GM21390 (cell line): Measurements from ENCODE around the gene LIMS2.

Experiments
- ATAC-seq: cut with Tn5 transposase; IDR thresholded peaks from one replicate; pipeline ENCODE4 v1.9.1; 2021; ENCODE audit not compliant: unreplicated experiment

The LIMS2 gene

DNA sequence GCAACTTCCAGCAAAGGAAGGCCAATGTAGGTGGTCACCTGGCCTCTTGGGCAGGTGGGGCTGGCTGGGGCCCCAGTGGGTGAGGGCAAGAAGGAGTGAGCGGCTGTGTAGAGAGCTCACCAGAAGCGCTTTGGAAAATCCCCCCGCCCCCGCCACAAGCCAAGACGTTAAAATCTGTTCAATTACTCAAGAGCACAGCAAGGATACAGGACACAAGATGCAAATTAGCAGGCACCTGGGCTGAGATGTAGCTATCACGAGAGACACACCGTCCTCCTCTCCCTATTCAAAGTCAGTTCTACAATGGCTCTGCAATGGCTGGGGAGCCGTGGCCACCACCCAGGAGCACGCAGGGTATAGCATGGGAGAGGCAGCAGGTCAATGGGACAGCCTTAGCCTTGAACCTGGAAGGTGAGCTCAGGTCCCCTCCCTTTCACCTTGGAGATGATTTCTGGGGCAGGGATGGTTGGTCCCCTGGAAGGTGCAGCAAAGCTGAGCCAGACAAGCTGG lies 67.9 kb downstream of the LIMS2 start:
- ATAC-seq, result no peak

GRCh38 chr2:127606625-127607398 lies 68.5 kb downstream of the LIMS2 start:
- ATAC-seq, result no peak

DNA sequence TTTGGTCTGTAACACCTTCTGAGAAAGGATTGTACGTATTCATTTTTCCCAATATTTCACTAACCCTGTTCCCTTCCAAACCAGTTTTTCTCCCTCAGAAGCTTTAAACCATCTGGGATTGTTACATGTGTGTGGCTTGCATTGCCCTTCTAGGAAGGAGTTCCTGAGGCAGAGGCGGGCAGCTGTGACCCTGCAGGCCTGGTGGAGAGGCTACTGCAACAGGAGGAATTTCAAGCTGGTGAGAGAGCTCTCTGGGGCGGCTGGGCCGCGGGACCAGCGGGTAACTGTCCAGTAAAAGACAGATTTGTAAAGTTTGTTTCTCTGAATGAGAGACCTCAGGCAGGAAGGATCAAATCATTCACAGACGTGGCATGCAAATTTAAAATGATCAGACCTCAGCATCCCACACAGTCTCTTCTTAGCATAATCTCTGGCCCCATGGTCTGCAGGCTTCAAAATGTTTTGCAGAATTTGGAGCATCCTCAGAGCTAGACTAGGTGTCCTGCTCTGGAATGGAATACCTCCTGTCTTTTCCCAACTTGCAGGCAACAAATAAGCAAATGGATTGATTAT lies 69.6 kb downstream of the LIMS2 start:
- ATAC-seq, result no peak

GRCh38 chr2:127604986-127605385 lies 70.3 kb downstream of the LIMS2 start:
- no peak for ATAC-seq

GRCh38 chr2:127599211-127599610 lies 76.1 kb downstream of the LIMS2 start:
- no peak for ATAC-seq

- no peak for ATAC-seq
Measured at GRCh38 chr2:127598711-127599110, 76.6 kb downstream of the LIMS2 start.

- no peak for ATAC-seq
Measured at GRCh38 chr2:127597984-127598380, 77.3 kb downstream of the LIMS2 start.

DNA sequence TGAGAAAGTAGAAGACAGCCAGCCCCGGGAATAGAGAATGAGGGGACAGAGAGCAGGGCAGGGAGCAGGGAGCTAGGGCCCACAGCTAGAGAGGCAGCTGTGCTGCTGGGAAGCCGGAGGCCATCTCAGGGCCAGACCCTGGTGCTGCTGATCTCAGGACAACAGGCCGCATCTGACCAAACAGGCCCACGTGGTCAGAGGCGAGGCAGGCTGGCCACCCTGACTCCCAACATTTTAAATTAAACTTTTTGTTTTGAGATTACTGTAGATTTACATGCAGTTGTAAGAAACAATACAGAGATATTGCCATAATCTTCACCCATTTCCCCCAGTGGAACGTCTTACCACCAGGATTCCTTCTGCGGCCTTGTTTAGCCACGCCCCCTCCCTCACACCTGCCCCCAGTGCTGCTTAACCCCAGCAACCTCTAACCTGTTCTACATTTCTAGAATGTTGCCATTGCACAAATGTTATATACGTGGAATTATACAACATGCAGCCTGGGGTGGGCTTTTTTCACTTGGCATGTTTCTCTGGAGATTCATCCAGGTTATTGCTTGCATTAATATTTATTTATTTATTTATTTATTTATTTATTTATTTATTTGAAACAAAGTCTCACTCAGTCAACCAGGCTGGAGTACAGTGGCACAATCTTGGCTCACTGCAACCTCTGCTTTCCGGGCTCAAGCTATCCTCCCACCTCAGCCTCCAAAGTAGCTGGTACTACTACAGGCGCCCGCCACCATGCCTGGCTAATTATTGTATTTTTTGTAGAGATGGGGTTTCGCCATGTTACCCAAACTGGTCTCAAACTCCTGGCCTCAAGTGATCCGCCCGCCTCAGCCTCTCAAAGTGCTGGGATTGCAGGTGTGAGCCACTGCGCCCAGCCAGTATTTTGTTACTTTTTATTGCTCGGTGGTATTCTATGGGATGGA lies 78.0 kb downstream of the LIMS2 start:
- no peak for ATAC-seq

DNA sequence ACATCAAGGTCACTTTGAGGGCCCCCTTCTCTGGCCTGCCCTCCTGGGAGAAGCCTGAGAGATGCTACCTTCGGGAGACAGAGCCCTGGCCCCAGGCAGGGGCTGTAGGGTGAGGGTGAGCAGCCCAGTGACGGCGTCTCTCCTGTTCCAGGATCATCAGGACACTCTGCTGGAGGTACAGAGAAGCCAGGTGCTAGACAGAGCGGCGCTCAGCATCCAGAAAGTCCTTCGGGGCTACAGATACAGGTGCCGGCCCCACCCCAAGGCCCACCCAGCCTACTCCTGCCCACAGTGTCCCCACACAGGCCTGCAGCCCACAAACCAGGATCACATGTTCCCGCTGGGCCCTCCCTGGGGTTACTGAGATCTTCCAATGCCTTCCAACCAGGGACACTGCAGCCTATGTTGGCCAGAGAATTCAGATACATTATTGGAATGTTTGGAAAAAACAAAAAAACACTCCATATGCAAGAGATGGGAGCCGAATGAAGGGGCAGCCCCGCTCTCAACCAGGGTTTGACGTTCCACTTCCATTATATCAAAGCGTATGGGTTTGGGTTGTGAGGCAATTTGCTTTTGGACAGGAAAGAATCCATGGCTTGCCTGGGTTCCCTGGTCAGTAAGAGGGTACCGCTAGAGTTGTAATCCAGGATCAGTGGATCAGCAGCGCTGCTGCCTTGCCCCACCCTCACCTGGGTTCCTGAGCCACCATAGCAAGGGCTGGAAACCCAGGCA lies 78.9 kb downstream of the LIMS2 start:
- no peak for ATAC-seq

GRCh38 chr2:127594116-127594591 lies 81.2 kb downstream of the LIMS2 start:
- ATAC-seq, result no peak

- no peak for ATAC-seq
Measured at GRCh38 chr2:127593228-127594115, 81.9 kb downstream of the LIMS2 start.

DNA sequence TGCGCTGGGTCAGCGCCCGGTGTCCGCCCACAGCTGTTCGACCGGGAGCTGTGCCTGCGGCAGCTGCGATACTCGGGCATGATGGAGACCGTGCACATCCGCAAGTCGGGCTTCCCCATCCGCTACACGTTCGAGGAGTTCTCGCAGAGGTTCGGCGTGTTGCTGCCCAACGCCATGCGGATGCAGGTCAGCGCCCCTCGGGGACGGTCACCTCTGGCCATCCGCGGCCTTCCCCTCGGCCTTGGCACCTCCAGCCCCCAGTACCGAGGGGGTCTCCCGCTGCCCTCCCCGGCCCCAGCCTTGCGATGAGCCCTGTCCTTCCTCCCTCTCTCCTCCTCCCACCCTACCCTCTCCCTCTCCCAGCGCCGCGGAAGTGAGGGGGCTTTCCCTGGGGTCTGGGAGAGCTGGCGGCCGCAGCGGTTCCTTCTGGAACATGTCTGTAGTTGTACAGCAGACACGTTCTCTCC lies 82.5 kb downstream of the LIMS2 start:
- no peak for ATAC-seq

GRCh38 chr2:127591221-127591923 lies 84.0 kb downstream of the LIMS2 start:
- no peak for ATAC-seq

DNA sequence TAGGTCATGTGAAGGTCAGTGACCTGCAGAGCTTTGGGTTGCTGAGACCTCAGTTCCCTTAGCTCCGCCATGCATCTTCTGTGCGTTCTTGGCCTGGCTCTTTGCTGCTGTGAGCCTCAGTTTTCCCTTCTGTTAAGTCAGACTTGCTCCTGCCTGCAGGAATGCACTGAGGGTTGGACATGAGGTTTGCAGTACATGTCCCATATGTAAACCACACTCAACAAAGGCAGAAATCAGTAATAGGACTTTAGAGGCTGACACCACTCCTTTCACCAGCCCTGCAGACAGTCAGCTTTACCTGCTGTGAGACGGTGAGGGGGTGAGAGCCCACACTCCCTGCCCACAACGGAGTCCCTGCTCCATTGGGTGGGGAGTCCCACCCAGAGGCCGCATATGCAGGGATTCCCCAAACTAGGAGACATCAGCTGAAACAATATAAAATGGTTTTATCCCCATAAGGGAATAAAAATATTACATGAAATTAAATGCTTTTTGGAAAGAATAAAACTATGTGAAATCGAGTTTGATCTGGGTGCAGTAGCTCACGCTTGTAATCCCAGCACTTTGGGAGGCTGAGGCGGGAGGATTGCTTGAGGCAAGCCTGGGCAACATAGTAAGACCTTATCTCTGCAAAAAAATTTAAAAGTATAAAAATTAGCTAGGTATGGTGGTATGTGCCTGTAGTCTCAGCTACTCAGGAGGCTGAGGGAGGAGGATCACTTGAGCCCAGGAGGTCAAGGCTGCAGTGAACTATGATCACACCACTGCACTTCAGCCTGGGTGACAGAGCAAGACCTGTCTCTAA lies 84.7 kb downstream of the LIMS2 start:
- no peak for ATAC-seq

- no peak for ATAC-seq
Measured at GRCh38 chr2:127589841-127590240, 85.5 kb downstream of the LIMS2 start.

- ATAC-seq, result no peak
Measured at GRCh38 chr2:127589358-127589757, 86.0 kb downstream of the LIMS2 start.
